SK-N-MC (cell line): ENCODE data around the gene SYAP1.

ENCODE experiments used
- EZH2 ChIP-seq: fragments of 200-600 bp; sonication (generic); IDR thresholded peaks from one replicate; pipeline ENCODE4 v1.6.1; 2017; ENCODE audit warnings: antibody characterized with exemption
- FOXP2 ChIP-seq: optimal IDR thresholded peaks from 2 replicates; pipeline ENCODE3; 2011; ENCODE audit warnings: mild to moderate bottlenecking, moderate library complexity; ENCODE audit not compliant: insufficient read depth; ENCODE audit errors: extremely low read length, control extremely low read depth
- POLR2AphosphoS5 ChIP-seq: IDR thresholded peaks from 2 replicates; pipeline ENCODE4 v1.6.1; 2012; ENCODE audit warnings: mild to moderate bottlenecking, low read depth, low read length, borderline replicate concordance

GRCh38 chrX:16711893-16712547 lies 7.4 kb upstream of the SYAP1 start:
- TF ChIP-seq POLR2AphosphoS5 (no peak), EZH2 (no peak), FOXP2 (no peak)
